WTC11 (cell line): ENCODE results near the gene TRRAP. TPM values are rescaled to one million over a fixed set of nuclear protein-coding genes. Genes with fewer than 3 reads are reported as not detected.

Experiments
- ATAC-seq: fragments of 200-7000 bp; cut with Tn5 transposase; 2 replicates; pipeline ENCODE4 v1.10.0; 2021; ENCODE audit warnings: mild to moderate bottlenecking, moderate library complexity
- CTCF ChIA-PET: fragments of 300-600 bp; sonication (Branson Sonifier 250); formaldehyde crosslinking; loops from one replicate; lab custom pipeline; 2021; ENCODE audit warnings: antibody characterized with exemption; lab: Charles Lee
- POLR2A ChIA-PET: fragments of 350-600 bp; sonication (Branson Sonifier 250); formaldehyde crosslinking; loops from one replicate; lab custom pipeline; 2021; ENCODE audit warnings: antibody characterized with exemption; lab: Charles Lee
- DNase-seq: peaks from one replicate; pipeline ENCODE4 v3.0.0; 2021; ENCODE audit warnings: low spot score
- H3K27ac Mint-ChIP-seq: 2 replicates; pipeline ENCODE4 v1.8.0; 2021; ENCODE audit warnings: mixed read lengths
- H3K27me3 Mint-ChIP-seq: 2 replicates; pipeline ENCODE4 v1.8.0; 2021; ENCODE audit warnings: low read depth, mild to moderate bottlenecking, moderate library complexity, mixed read lengths
- H3K36me3 Mint-ChIP-seq: 2 replicates; pipeline ENCODE4 v1.8.0; 2021; ENCODE audit warnings: mixed read lengths
- H3K4me1 Mint-ChIP-seq: 2 replicates; pipeline ENCODE4 v1.8.0; 2022; ENCODE audit warnings: mixed read lengths
- H3K4me3 Mint-ChIP-seq: 2 replicates; pipeline ENCODE4 v1.8.0; 2021; ENCODE audit warnings: mild to moderate bottlenecking, moderate library complexity, mixed read lengths
- H3K9me3 Mint-ChIP-seq: 2 replicates; pipeline ENCODE4 v1.8.0; 2021; ENCODE audit warnings: mixed read lengths
- AR ChIP-seq: fragments of 250-450 bp; sonication (Bioruptor Pico); IDR thresholded peaks from 2 replicates; pipeline ENCODE4 v1.9.0; 2021; ENCODE audit warnings: mild to moderate bottlenecking
- ATF1 ChIP-seq: sonication (generic); formaldehyde crosslinking; IDR thresholded peaks from 2 replicates; pipeline ENCODE4 v1.8.1; 2023; ENCODE audit warnings: mild to moderate bottlenecking, moderate library complexity, missing genetic modification reagents
- CREM ChIP-seq: sonication (generic); formaldehyde crosslinking; IDR thresholded peaks from 2 replicates; pipeline ENCODE4 v1.8.1; 2022; ENCODE audit warnings: mild to moderate bottlenecking, missing genetic modification reagents, moderate library complexity
- ESRRA ChIP-seq: sonication (generic); formaldehyde crosslinking; IDR thresholded peaks from 2 replicates; pipeline ENCODE4 v1.8.1; 2022; ENCODE audit warnings: mild to moderate bottlenecking, missing genetic modification reagents, borderline replicate concordance
- GABPB1 ChIP-seq: sonication (generic); formaldehyde crosslinking; IDR thresholded peaks from 2 replicates; pipeline ENCODE4 v1.8.1; 2023; ENCODE audit warnings: mild to moderate bottlenecking, missing genetic modification reagents
- GRHL2 ChIP-seq: fragments of 250-450 bp; sonication (Bioruptor Pico); IDR thresholded peaks from 2 replicates; pipeline ENCODE4 v1.8.0; 2022; ENCODE audit warnings: mild to moderate bottlenecking, moderate library complexity; ENCODE audit not compliant: insufficient replicate concordance, severe bottlenecking
- GTF2I ChIP-seq: fragments of 250-450 bp; sonication (Bioruptor Pico); conservative IDR thresholded peaks from 2 replicates; pipeline ENCODE4 v1.4.0; 2021; ENCODE audit warnings: mild to moderate bottlenecking
- IRF1 ChIP-seq: sonication (generic); formaldehyde crosslinking; IDR thresholded peaks from 2 replicates; pipeline ENCODE4 v1.8.0; 2023; ENCODE audit warnings: missing genetic modification reagents
- JUN ChIP-seq: sonication (generic); formaldehyde crosslinking; IDR thresholded peaks from 2 replicates; pipeline ENCODE4 v1.8.0; 2023; ENCODE audit warnings: mild to moderate bottlenecking, missing genetic modification reagents
- KAT7 ChIP-seq: sonication (generic); formaldehyde crosslinking; IDR thresholded peaks from 2 replicates; pipeline ENCODE4 v1.8.1; 2023; ENCODE audit warnings: missing genetic modification reagents, mild to moderate bottlenecking, borderline replicate concordance
- MXD4 ChIP-seq: fragments of 250-450 bp; sonication (Bioruptor Pico); IDR thresholded peaks from 2 replicates; pipeline ENCODE4 v1.8.0; 2021; ENCODE audit warnings: mild to moderate bottlenecking, moderate library complexity, borderline replicate concordance
- NFYB ChIP-seq: sonication (generic); formaldehyde crosslinking; conservative IDR thresholded peaks from 2 replicates; pipeline ENCODE4 v1.8.0; 2022; ENCODE audit warnings: low read depth, missing genetic modification reagents
- RELA ChIP-seq: sonication (generic); formaldehyde crosslinking; IDR thresholded peaks from 2 replicates; pipeline ENCODE4 v1.8.1; 2022; ENCODE audit warnings: missing genetic modification reagents, mild to moderate bottlenecking, borderline replicate concordance
- RORB ChIP-seq: fragments of 250-450 bp; sonication (Bioruptor Pico); IDR thresholded peaks from 2 replicates; pipeline ENCODE4 v1.9.0; 2021; ENCODE audit warnings: mild to moderate bottlenecking
- SMAD3 ChIP-seq: sonication (generic); formaldehyde crosslinking; IDR thresholded peaks from 2 replicates; pipeline ENCODE4 v1.8.0; 2022; ENCODE audit warnings: missing genetic modification reagents, mild to moderate bottlenecking, borderline replicate concordance
- SP1 ChIP-seq: sonication (generic); formaldehyde crosslinking; conservative IDR thresholded peaks from 2 replicates; pipeline ENCODE4 v1.8.1; 2022; ENCODE audit warnings: missing genetic modification reagents
- total RNA-seq: library from RNA; stranded (reverse); gene quantifications from 3 replicates; pipeline ENCODE4 v1.2.3, GENCODE V29; 2021
- TF ChIP-seq, protein P1 (sequence below): sonication (generic); formaldehyde crosslinking; IDR thresholded peaks from 2 replicates; pipeline ENCODE4 v1.8.0; 2023; ENCODE audit warnings: missing genetic modification reagents, mild to moderate bottlenecking, borderline replicate concordance
- TF ChIP-seq, protein P2 (sequence below): sonication (generic); formaldehyde crosslinking; IDR thresholded peaks from 2 replicates; pipeline ENCODE4 v1.8.1; 2022; ENCODE audit warnings: mild to moderate bottlenecking, missing genetic modification reagents, moderate library complexity, borderline replicate concordance
- TF ChIP-seq, protein P3 (sequence below): sonication (generic); formaldehyde crosslinking; IDR thresholded peaks from 2 replicates; pipeline ENCODE4 v1.8.1; 2023; ENCODE audit warnings: mild to moderate bottlenecking, missing genetic modification reagents
- TF ChIP-seq, protein P4 (sequence below): sonication (generic); formaldehyde crosslinking; IDR thresholded peaks from 2 replicates; pipeline ENCODE4 v1.8.1; 2023; ENCODE audit warnings: mild to moderate bottlenecking, missing genetic modification reagents, borderline replicate concordance

The TRRAP gene
- total RNA-seq, 1 experiment from 2014 or later: 46.5 TPM

- TF ChIP-seq, protein P1, sequence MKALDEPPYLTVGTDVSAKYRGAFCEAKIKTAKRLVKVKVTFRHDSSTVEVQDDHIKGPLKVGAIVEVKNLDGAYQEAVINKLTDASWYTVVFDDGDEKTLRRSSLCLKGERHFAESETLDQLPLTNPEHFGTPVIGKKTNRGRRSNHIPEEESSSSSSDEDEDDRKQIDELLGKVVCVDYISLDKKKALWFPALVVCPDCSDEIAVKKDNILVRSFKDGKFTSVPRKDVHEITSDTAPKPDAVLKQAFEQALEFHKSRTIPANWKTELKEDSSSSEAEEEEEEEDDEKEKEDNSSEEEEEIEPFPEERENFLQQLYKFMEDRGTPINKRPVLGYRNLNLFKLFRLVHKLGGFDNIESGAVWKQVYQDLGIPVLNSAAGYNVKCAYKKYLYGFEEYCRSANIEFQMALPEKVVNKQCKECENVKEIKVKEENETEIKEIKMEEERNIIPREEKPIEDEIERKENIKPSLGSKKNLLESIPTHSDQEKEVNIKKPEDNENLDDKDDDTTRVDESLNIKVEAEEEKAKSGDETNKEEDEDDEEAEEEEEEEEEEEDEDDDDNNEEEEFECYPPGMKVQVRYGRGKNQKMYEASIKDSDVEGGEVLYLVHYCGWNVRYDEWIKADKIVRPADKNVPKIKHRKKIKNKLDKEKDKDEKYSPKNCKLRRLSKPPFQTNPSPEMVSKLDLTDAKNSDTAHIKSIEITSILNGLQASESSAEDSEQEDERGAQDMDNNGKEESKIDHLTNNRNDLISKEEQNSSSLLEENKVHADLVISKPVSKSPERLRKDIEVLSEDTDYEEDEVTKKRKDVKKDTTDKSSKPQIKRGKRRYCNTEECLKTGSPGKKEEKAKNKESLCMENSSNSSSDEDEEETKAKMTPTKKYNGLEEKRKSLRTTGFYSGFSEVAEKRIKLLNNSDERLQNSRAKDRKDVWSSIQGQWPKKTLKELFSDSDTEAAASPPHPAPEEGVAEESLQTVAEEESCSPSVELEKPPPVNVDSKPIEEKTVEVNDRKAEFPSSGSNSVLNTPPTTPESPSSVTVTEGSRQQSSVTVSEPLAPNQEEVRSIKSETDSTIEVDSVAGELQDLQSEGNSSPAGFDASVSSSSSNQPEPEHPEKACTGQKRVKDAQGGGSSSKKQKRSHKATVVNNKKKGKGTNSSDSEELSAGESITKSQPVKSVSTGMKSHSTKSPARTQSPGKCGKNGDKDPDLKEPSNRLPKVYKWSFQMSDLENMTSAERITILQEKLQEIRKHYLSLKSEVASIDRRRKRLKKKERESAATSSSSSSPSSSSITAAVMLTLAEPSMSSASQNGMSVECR (CRISPR knock-in tag): no peak
- TF ChIP-seq, protein P2, sequence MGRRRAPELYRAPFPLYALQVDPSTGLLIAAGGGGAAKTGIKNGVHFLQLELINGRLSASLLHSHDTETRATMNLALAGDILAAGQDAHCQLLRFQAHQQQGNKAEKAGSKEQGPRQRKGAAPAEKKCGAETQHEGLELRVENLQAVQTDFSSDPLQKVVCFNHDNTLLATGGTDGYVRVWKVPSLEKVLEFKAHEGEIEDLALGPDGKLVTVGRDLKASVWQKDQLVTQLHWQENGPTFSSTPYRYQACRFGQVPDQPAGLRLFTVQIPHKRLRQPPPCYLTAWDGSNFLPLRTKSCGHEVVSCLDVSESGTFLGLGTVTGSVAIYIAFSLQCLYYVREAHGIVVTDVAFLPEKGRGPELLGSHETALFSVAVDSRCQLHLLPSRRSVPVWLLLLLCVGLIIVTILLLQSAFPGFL (CRISPR knock-in tag): no peak
- TF ChIP-seq ATF1 (CRISPR knock-in tag) (no peak), SP1 (no peak), IRF1 (no peak), ESRRA (CRISPR knock-in tag) (no peak)
Measured at GRCh38 chr7:98958968-98959367, 80.6 kb downstream of the TRRAP start (continued).

DNA sequence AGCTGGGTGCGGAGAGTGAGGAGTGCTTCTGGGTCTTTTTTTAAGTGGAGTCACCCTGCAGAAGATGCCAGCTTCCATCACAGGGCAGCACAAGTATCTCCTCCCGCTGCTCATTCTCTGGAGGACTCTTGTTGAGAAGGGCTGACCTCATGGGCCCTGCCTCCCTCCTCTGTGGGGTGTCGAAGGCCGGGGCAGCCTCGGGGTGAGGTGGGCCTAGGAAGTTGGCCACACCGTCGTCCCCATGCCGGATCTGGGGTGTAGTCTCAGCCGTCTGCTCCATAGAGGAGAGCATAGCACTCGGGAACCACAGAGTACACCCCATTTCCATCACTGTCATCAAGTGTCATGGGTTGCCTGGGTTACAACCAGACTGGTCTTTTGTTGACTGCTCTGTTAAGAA lies 85.0 kb downstream of the TRRAP start:
- TF ChIP-seq GRHL2 (CRISPR knock-in tag) (no peak), IRF1 (no peak), NFYB (CRISPR knock-in tag) (no peak), RORB (no peak), MXD4 (CRISPR knock-in tag) (no peak), CREM (no peak), AR (CRISPR knock-in tag) (no peak), GABPB1 (no peak), SMAD3 (no peak), KAT7 (CRISPR knock-in tag) (no peak), JUN (no peak), GTF2I (CRISPR knock-in tag) (no peak), RELA (CRISPR knock-in tag) (no peak)
- TF ChIP-seq, protein P3, sequence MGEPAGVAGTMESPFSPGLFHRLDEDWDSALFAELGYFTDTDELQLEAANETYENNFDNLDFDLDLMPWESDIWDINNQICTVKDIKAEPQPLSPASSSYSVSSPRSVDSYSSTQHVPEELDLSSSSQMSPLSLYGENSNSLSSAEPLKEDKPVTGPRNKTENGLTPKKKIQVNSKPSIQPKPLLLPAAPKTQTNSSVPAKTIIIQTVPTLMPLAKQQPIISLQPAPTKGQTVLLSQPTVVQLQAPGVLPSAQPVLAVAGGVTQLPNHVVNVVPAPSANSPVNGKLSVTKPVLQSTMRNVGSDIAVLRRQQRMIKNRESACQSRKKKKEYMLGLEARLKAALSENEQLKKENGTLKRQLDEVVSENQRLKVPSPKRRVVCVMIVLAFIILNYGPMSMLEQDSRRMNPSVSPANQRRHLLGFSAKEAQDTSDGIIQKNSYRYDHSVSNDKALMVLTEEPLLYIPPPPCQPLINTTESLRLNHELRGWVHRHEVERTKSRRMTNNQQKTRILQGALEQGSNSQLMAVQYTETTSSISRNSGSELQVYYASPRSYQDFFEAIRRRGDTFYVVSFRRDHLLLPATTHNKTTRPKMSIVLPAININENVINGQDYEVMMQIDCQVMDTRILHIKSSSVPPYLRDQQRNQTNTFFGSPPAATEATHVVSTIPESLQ (CRISPR knock-in tag): no peak
- TF ChIP-seq, protein P4, sequence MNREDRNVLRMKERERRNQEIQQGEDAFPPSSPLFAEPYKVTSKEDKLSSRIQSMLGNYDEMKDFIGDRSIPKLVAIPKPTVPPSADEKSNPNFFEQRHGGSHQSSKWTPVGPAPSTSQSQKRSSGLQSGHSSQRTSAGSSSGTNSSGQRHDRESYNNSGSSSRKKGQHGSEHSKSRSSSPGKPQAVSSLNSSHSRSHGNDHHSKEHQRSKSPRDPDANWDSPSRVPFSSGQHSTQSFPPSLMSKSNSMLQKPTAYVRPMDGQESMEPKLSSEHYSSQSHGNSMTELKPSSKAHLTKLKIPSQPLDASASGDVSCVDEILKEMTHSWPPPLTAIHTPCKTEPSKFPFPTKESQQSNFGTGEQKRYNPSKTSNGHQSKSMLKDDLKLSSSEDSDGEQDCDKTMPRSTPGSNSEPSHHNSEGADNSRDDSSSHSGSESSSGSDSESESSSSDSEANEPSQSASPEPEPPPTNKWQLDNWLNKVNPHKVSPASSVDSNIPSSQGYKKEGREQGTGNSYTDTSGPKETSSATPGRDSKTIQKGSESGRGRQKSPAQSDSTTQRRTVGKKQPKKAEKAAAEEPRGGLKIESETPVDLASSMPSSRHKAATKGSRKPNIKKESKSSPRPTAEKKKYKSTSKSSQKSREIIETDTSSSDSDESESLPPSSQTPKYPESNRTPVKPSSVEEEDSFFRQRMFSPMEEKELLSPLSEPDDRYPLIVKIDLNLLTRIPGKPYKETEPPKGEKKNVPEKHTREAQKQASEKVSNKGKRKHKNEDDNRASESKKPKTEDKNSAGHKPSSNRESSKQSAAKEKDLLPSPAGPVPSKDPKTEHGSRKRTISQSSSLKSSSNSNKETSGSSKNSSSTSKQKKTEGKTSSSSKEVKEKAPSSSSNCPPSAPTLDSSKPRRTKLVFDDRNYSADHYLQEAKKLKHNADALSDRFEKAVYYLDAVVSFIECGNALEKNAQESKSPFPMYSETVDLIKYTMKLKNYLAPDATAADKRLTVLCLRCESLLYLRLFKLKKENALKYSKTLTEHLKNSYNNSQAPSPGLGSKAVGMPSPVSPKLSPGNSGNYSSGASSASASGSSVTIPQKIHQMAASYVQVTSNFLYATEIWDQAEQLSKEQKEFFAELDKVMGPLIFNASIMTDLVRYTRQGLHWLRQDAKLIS: no peak
- Mint-ChIP-seq H3K4me1 (no peaks in the 10 kb centered on the region), H3K9me3 (no peaks in the 10 kb centered on the region), H3K36me3 (peaks cover 83% of the 10 kb centered on the region), H3K27ac (no peak overlapping the region), H3K4me3 (no peak overlapping the region), H3K27me3 (no peaks in the 10 kb centered on the region)
- ATAC-seq (no peak), DNase-seq (no peak)
- CTCF ChIA-PET: no interaction called here
- POLR2A ChIA-PET: interaction anchor here (0.6 kb wide), 1 partner anchor 369 kb away, joined by 4 read pairs; no protein-coding TSS in a partner anchor
